GM19395 (cell line): ENCODE results near the gene ZNG1F.
"Not testable (repeated sequence)": the region's sequence is repeated elsewhere in the genome, so short reads cannot be mapped to it uniquely, and the experiment has no call there.

Source experiments
- ATAC-seq: cut with Tn5 transposase; IDR thresholded peaks from one replicate; pipeline ENCODE4 v1.9.1; 2021; ENCODE audit warnings: mild to moderate bottlenecking, moderate library complexity; ENCODE audit not compliant: unreplicated experiment

Gene ZNG1F

DNA sequence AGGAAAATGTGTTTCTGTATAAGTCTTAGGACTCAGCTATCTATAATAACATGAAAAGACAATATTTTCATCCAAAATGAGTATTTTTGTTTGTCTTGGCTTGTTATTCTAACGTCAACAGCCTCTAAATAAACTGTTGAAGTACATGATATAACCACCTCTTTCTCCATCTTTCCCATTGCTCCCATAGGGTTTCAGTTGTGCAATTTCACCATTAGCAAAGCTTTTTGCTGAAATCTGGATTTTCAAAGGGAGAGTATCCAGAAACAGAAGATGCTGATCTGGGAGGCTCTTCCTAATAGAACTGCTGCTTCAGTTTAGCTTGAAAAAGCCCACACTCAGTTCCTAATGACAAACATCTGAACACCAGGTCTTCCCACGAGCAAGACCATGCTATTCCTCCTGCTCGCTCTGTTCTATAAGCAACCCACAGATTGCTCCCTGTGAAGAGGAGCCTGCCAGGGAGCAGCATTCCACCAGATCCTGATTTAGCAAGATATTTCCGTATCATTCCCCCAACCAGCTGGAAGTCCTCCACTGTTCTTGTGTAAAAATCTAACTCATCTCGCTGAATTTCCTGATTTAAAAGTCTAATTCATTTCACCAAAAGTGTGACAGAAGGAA lies 101.8 kb downstream of the ZNG1F start:
- not testable (repeated sequence) for ATAC-seq

DNA sequence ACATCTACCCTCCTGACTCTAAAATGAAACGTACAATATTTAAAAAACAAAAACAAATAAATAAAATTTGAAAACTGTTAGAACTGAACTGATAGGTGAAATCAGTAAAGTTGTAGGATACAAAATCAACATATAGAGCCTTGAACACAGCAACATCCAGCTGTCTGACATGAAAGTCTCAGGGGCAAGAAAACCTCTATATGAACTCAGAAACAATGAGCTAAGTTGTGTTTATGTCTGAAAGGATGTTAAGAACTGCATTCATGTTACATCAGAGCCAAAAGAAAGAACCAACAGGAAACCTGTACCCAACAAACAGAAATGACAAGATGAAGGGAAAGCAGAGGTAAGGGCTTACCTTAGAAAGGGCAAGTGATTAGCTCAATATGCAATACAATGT lies 102.4 kb downstream of the ZNG1F start:
- not testable (repeated sequence) for ATAC-seq

DNA sequence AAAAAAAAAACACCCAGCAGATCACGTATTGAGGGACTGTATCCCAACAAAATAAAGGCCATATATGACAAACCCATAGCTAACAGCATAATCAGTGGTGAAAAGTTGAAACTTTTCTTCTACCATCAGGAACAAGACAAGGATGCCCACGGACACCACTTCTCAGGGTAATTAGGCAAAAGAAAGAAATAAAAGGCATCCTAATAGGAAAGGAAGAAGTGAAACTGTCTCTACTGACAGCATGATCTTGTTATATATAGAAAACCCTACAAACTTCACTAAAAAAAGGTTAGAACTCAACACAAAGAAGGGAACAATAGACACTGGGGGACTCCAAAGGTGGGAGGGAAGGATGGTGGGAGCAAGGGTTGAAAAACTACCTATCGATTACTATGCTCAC lies 102.9 kb downstream of the ZNG1F start:
- not testable (repeated sequence) for ATAC-seq

DNA sequence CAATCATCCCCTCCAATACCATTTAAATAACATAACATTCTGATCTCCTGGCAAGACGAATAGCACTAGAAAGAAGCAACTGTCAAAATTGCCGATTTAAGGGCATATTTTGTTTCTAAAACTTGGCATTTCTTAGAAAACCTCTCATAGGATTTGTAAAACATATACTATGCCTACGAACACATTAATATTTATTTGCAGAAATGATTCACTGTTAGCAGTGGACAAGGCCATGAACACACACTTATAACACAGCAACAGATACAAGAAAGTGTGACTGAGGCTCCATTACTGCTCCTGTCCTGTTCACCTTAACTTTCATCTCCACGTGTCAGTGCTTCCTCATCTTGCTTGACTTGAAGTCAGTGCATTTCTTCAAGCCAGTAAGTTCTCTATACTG lies 106.8 kb downstream of the ZNG1F start:
- not testable (repeated sequence) for ATAC-seq
